ENCODE measurements around the gene CYP21A2. TPM values are rescaled to one million over a fixed set of nuclear protein-coding genes. Genes with fewer than 3 reads are reported as not detected.
"Not testable (repeated sequence)": the region's sequence is repeated elsewhere in the genome, so short reads cannot be mapped to it uniquely, and the experiment has no call there.

CYP21A2 gene
- polyA plus RNA-seq, 6 donors from 2014 or later: not detected

GRCh38 chr6:32009537-32009936, 28.7 kb upstream of the CYP21A2 start:
- not testable (repeated sequence) for DNase-seq; H3K27me3 Mint-ChIP-seq; H3K36me3 Mint-ChIP-seq; H3K4me1 Mint-ChIP-seq; ATAC-seq (ENCODE audit: low read depth in 2 of 2); H3K4me3 Mint-ChIP-seq; H3K9me3 Mint-ChIP-seq; H3K27ac Mint-ChIP-seq

GRCh38 chr6:32010856-32011530, 27.2 kb upstream of the CYP21A2 start:
- not testable (repeated sequence) for H3K4me1 Mint-ChIP-seq; H3K9me3 Mint-ChIP-seq; H3K36me3 Mint-ChIP-seq; ATAC-seq (ENCODE audit: low read depth in 2 of 2); H3K4me3 Mint-ChIP-seq; H3K27me3 Mint-ChIP-seq; DNase-seq
- H3K27ac Mint-ChIP-seq: peak overlapping the region in 1 of 6 donors; percentile 47

GRCh38 chr6:32012941-32013617, 25.1 kb upstream of the CYP21A2 start:
- not testable (repeated sequence) for DNase-seq; H3K4me3 Mint-ChIP-seq; H3K4me1 Mint-ChIP-seq; H3K27me3 Mint-ChIP-seq; H3K27ac Mint-ChIP-seq; H3K36me3 Mint-ChIP-seq; H3K9me3 Mint-ChIP-seq; ATAC-seq (ENCODE audit: low read depth in 2 of 2)

- H3K9me3 Mint-ChIP-seq, H3K36me3 Mint-ChIP-seq: not testable (repeated sequence)
Observed at GRCh38 chr6:32013738-32014137, 24.5 kb upstream of the CYP21A2 start.

GRCh38 chr6:32014547-32014946, 23.7 kb upstream of the CYP21A2 start, which contains the start of gene C4B:
Gene C4B (plus strand): TSS chr6:32014795. CDS start chr6:32014846, 51 bp downstream.
- DNase-seq; H3K36me3 Mint-ChIP-seq; H3K4me3 Mint-ChIP-seq; H3K4me1 Mint-ChIP-seq; H3K27me3 Mint-ChIP-seq; H3K27ac Mint-ChIP-seq; ATAC-seq (ENCODE audit: low read depth in 2 of 2); H3K9me3 Mint-ChIP-seq: not testable (repeated sequence)

More at GRCh38 chr6:32013738-32014137, 24.5 kb upstream of the CYP21A2 start:
- not testable (repeated sequence) for H3K4me3 Mint-ChIP-seq; H3K27ac Mint-ChIP-seq; H3K4me1 Mint-ChIP-seq; ATAC-seq (ENCODE audit: low read depth in 2 of 2); DNase-seq; H3K27me3 Mint-ChIP-seq

GRCh38 chr6:32022100-32022499, 16.1 kb upstream of the CYP21A2 start:
- ATAC-seq (ENCODE audit: low read depth in 2 of 2): peak in 1 of 2 donors; percentile 43
- H3K4me1 Mint-ChIP-seq, H3K27me3 Mint-ChIP-seq, H3K9me3 Mint-ChIP-seq, H3K4me3 Mint-ChIP-seq, H3K36me3 Mint-ChIP-seq, DNase-seq, H3K27ac Mint-ChIP-seq: not testable (repeated sequence)

- H3K36me3 Mint-ChIP-seq; ATAC-seq (ENCODE audit: low read depth in 2 of 2); H3K4me1 Mint-ChIP-seq; H3K4me3 Mint-ChIP-seq; H3K27me3 Mint-ChIP-seq; H3K9me3 Mint-ChIP-seq; H3K27ac Mint-ChIP-seq; DNase-seq: not testable (repeated sequence)
Observed at GRCh38 chr6:32028631-32029030, 9.6 kb upstream of the CYP21A2 start.

- H3K4me3 Mint-ChIP-seq; H3K4me1 Mint-ChIP-seq; H3K27ac Mint-ChIP-seq; H3K27me3 Mint-ChIP-seq; ATAC-seq (ENCODE audit: low read depth in 2 of 2); DNase-seq; H3K36me3 Mint-ChIP-seq; H3K9me3 Mint-ChIP-seq: not testable (repeated sequence)
Observed at GRCh38 chr6:32029553-32029952, 8.7 kb upstream of the CYP21A2 start.

- not testable (repeated sequence) for H3K27me3 Mint-ChIP-seq; H3K4me1 Mint-ChIP-seq; H3K27ac Mint-ChIP-seq; H3K9me3 Mint-ChIP-seq; H3K36me3 Mint-ChIP-seq; ATAC-seq (ENCODE audit: low read depth in 2 of 2); DNase-seq; H3K4me3 Mint-ChIP-seq
Observed at GRCh38 chr6:32035283-32036013, 2.8 kb upstream of the CYP21A2 start.

- H3K4me1 Mint-ChIP-seq; H3K27me3 Mint-ChIP-seq; H3K9me3 Mint-ChIP-seq; H3K4me3 Mint-ChIP-seq; ATAC-seq (ENCODE audit: low read depth in 2 of 2); H3K36me3 Mint-ChIP-seq; DNase-seq: not testable (repeated sequence)
- peak overlapping the region in 1 of 6 donors; percentile 62 for H3K27ac Mint-ChIP-seq
Observed at GRCh38 chr6:32037136-32037535, 1.1 kb upstream of the CYP21A2 start.

GRCh38 chr6:32038878-32039277, 663 bp downstream of the CYP21A2 start:
- not testable (repeated sequence) for H3K4me3 Mint-ChIP-seq; H3K27ac Mint-ChIP-seq; H3K4me1 Mint-ChIP-seq; H3K9me3 Mint-ChIP-seq; DNase-seq; H3K36me3 Mint-ChIP-seq; H3K27me3 Mint-ChIP-seq; ATAC-seq (ENCODE audit: low read depth in 2 of 2)

GRCh38 chr6:32039321-32040274, 1.4 kb downstream of the CYP21A2 start:
- H3K27me3 Mint-ChIP-seq; H3K4me1 Mint-ChIP-seq; DNase-seq; H3K4me3 Mint-ChIP-seq; ATAC-seq (ENCODE audit: low read depth in 2 of 2); H3K36me3 Mint-ChIP-seq; H3K9me3 Mint-ChIP-seq; H3K27ac Mint-ChIP-seq: not testable (repeated sequence)
